ENCODE data around the gene ARHGEF1. TPM values are rescaled to one million over a fixed set of nuclear protein-coding genes. Genes with fewer than 3 reads are reported as not detected.
"Not testable (repeated sequence)": the region's sequence is repeated elsewhere in the genome, so short reads cannot be mapped to it uniquely, and the experiment has no call there.

Gene ARHGEF1
- total and polyA plus RNA-seq, 8 donors = 60.8 to 202 (median 79.6) TPM

- Histone ChIP-seq H3K4me3 (no peak overlapping the region), H3K4me1 (peaks cover 0 to 18% of the 10 kb centered on the region in 2 donors), H3K9me3 (no peaks in the 10 kb centered on the region), H3K27ac (no peak overlapping the region), H3K27me3 (peaks cover 19 to 82% of the 10 kb centered on the region in 2 donors), H3K36me3 (no peaks in the 10 kb centered on the region)
- intact Hi-C loops (cut with DNase I) = loop anchor here (5.0 to 10.0 kb wide), 2 partner anchors 64 to 72 kb away; partner anchors contain the start of gene RPS19 (in 1 of the 2)
- DNase-seq (no peak), ATAC-seq (no peak)
- TF ChIP-seq CTCF (IDR thresholded peaks at IDR 0.05) = no peak
Observed at GRCh38 chr19:41936416-41936850, 53.4 kb downstream of the ARHGEF1 start.

GRCh38 chr19:41936961-41937360 lies 54.0 kb downstream of the ARHGEF1 start:
- Histone ChIP-seq H3K4me3 (no peak overlapping the region), H3K27ac (no peak overlapping the region), H3K4me1 (peaks cover 0 to 18% of the 10 kb centered on the region in 2 donors), H3K27me3 (peaks cover 16 to 82% of the 10 kb centered on the region in 2 donors), H3K36me3 (no peaks in the 10 kb centered on the region), H3K9me3 (no peaks in the 10 kb centered on the region)
- ATAC-seq (no peak), DNase-seq (no peak)
- intact Hi-C loops (cut with DNase I) = loop anchor here (5.0 to 10.0 kb wide), 2 partner anchors 65 to 72 kb away; partner anchors contain the start of gene RPS19 (in 1 of the 2)
- TF ChIP-seq CTCF (IDR thresholded peaks at IDR 0.05) = no peak

- TF ChIP-seq CTCF (IDR thresholded peaks at IDR 0.05) = no peak
- H3K36me3 ChIP-seq = no peaks in the 10 kb centered on the region
- no peaks in the 10 kb centered on the region for H3K9me3 ChIP-seq
- intact Hi-C loops (cut with DNase I) = loop anchor here (5.0 to 10.0 kb wide), 2 partner anchors 65 to 73 kb away; partner anchors contain the start of gene RPS19 (in 1 of the 2)
- DNase-seq (no peak), ATAC-seq (no peak)
- H3K4me3 ChIP-seq = no peak overlapping the region
- H3K27ac ChIP-seq = no peak overlapping the region
- H3K27me3 ChIP-seq = peaks cover 16 to 75% of the 10 kb centered on the region in 2 donors
- peaks cover 0 to 18% of the 10 kb centered on the region in 2 donors for H3K4me1 ChIP-seq
Observed at GRCh38 chr19:41937525-41938468, 54.8 kb downstream of the ARHGEF1 start.

DNA sequence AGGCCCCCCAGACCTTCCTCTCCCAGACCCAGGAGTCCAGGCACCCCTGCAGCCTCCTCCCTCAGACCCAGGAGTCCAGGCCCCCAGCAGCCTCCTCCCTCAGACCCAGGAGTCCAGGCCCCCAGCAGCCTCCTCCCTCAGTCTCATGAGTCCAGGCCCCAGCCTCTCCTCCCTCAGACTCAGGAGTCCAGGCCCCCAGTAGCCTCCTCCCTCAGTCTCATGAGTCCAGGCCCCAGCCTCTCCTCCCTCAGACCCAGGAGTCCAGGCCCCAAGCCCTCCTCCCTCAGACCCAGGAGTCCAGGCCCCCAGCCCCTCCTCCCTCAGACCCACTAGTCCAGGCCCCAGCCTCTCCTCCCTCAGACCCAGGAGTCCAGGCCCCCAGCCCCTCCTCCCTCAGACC lies 56.2 kb downstream of the ARHGEF1 start:
- not testable (repeated sequence) for DNase-seq, H3K36me3 ChIP-seq, H3K4me3 ChIP-seq, ATAC-seq, H3K27ac ChIP-seq, H3K9me3 ChIP-seq
- Histone ChIP-seq H3K27me3 (peaks cover 16 to 64% of the 10 kb centered on the region in 2 donors), H3K4me1 (peaks cover 0 to 18% of the 10 kb centered on the region in 2 donors)
- intact Hi-C loops (cut with DNase I) = loop anchor here (5.0 to 10.0 kb wide), 2 partner anchors 67 to 74 kb away; partner anchors contain the start of gene RPS19 (in 1 of the 2)

DNA sequence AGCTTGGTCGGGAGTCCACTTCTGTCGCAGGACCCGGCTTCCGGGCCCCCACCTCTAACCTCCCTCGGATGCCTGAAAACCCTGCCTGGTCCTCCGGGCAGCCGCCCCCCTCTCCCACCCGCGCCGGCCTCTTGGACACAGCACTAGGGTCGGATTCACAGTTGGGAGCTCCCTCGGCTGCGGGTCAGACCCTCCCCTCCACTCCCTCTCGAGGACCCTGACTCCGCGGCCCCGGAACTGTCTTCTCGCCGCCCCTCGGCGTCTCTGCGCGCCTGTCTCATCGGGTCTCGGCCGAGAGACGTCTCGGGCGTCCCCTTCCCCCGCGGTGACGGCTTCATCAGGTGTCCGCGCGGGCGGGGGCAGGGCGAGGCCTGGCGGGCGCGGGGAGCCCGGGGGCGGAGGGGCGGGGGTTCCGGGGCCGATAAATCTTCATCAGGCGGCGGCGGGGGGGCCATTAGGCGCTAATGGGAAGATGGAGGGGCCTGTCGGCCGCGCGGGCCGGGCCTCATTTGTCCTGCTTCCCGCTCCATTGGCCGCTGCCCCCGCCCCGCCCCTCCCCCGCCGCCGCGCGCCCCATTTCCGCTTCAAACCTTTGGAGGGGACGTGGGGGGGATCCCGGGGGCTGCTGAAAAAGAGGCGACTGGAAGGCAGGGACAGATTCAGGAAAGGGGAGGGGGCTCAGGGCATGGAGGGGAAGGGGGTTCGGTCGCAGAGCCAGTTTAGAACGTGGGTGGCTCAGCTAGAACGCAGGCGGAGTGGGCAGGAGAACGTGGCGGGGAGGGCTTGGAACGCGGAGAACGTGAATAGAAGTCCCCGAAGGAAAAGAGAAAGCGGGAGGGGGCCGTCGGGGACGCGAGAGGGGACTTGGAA lies 57.1 kb downstream of the ARHGEF1 start:
- Histone ChIP-seq H3K36me3 (no peaks in the 10 kb centered on the region), H3K27ac (no peak overlapping the region), H3K27me3 (peaks cover 14 to 58% of the 10 kb centered on the region in 2 donors), H3K4me1 (peaks cover 0 to 15% of the 10 kb centered on the region in 2 donors), H3K9me3 (no peaks in the 10 kb centered on the region), H3K4me3 (peak overlapping the region; percentile 32 to 40)
- ATAC-seq (peak; percentile 72), DNase-seq (peak in 2 of 4 donors; percentile 30 to 84)
- TF ChIP-seq CTCF (IDR thresholded peaks at IDR 0.05) = no peak
- intact Hi-C loops (cut with DNase I) = loop anchor here (5.0 to 10.0 kb wide), 2 partner anchors 68 to 75 kb away; partner anchors contain the start of gene RPS19 (in 1 of the 2)
